ENCODE results near the gene GLTPD2.

Gene GLTPD2

DNA sequence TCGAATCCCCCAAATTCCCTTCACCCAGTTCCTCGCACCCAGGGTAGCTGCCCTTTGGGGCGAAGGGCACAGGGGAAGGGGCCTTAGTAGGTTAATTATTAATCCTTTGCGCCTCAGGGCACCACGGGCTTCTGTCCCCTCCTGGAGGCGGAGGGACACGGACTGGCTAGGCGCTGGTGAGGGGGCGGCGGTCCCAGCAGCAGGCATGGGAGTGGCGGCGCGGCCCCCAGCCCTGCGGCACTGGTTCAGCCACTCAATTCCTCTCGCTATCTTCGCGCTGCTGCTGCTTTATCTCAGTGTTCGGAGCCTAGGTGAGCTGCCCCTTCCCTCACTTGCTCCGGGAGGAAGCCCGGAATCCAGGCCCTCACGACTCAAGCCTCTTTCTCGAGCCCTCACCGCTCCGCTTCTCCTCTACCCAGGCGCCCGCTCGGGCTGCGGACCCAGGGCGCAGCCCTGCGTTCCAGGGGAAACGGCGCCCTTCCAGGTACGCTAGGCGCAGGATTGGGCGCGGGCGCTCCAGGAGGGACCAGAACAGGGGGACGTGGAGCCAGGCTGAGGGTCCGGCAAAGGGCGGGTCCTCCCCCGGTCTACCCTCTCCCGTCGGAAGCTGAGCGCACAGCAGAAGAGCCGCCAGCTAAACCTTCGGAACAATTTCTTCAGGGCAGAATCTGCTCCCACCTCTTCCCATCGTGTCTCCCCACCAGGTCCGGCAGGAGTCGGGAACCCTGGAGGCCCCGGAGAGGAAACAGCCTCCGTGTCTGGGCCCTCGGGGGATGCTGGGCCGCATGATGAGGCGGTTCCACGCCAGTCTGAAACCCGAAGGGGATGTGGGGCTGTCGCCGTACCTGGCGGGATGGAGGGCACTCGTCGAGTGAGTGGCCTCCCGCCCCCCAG, at the start of gene GLTPD2:
GLTPD2 (plus strand) TSS at position 158 of the 894 bp plus-strand sequence; CDS start at position 206, 48 bp downstream.
- no peak for DNase-seq

DNA sequence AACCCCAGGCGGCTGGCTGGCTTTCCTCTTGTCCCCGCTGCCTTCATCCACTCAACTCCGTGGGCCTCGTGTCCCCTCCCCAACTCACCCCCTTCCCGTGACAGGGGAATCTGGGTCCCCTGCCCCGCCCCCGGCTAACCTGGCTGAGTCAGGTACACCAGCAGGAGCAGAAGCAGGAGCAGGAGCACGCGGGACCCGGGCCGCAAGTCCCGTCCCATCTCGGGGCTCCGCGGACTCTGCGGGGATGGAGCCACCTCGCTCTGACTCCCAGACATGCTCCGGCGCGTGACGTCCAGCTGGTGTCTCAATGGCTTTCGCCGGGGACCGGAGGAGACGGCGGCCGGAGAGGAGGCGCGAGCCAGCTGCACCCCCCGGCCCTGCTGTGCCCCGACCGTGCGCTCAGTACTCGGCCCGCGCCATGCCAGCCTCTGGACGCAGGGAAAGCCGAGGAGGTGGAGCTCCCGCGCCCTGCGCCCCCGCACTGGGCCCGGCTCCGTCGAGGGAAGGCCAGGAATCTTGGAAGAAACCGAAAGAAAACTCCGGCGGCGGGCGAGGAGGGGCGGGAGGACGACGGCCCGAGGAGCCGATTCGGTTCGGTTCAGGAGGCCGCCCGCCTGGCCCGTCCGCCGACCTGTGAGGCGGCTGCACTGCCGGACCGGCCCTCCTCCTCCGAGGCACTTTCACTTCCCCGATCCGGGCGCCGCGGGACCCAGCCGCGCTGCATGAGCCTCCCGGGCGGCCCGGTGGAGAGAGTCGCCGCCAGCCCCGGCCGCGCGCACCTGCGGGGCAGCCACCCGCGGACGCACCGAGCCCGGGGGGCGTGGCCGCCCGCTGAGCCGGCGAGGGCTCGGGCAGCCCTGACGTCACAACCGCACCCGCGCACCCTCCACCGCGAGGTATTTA, 49.4 kb upstream of the GLTPD2 start, which contains the start of the genes CXCL16 and ZMYND15:
CXCL16 (minus strand) TSS at position 807 of the 903 bp plus-strand sequence; CDS start at position 218, 589 bp downstream.
ZMYND15 (plus strand) TSS at position 712 of the 903 bp plus-strand sequence. CDS start 716 bp downstream, outside the sequence.
- peak; percentile 35 to 37 for DNase-seq

DNA sequence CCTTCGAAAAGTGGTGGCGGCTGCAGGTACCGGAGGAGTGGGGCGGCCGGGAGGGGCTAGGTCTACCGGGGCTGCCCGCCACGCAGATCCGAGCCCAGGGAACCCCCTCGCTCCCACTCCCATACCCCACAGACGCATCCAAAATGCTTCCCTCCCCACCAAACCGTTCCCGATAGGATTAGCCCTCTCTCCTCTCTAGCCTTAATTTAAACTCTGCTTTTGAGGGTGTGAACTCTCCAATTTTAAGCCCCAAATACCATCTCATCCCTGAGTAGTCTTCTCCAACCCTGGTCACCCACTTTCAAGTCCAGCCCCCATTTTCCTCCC, 48.8 kb upstream of the GLTPD2 start:
- DNase-seq = no peak

DNA sequence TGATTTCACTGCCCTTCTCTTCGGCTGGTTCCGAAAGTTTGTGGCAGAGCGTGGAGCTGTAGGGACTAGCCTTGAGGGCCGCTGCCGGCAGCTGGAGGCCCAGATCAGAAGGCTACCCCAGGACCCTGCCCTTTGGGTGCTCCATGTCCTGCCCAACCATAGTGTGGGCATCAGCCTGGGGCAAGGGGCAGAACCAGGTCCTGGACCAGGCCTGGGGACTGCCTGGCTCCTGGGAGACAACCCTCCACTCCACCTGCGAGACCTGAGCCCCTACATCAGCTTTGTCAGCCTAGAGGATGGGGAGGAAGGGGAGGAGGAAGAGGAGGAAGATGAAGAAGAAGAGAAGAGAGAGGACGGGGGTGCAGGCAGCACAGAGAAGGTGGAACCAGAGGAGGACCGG, 48.2 kb upstream of the GLTPD2 start:
- no peak for DNase-seq

DNA sequence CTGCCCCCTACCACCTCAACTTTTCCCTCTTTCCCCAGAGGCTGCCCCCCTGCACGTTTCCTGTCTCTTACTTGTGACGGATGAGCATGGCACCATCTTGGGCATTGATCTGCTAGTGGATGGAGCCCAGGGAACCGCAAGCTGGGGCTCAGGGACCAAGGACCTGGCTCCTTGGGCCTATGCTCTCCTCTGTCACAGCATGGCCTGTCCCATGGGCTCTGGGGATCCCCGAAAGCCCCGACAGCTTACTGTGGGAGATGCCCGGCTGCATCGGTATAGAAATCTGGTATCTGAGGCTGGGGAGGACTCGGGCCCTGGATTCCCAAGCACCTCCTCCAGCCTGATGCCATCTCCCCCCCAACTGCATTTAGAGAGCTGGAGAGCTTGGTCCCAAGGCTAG, 47.2 kb upstream of the GLTPD2 start:
- DNase-seq = no peak

DNA sequence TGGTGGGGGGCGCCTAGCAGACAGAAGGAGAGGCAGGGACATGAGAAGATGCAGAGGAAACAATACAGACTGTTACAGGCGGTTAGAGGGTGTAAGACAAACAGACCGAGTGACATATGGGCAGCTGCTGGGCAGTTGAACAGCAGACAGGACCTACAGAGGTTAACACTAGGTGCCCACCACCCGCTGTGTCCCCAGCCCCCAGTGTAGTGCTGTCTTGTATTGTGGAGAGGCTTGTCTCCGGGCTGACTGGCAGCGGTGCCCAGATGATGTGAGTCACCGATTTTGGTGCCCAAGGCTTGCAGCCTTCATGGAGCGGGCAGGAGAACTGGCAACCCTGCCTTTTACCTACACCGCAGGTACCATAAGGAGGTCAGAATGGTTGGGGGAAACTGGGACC, 46.6 kb upstream of the GLTPD2 start:
- DNase-seq = no peak

DNA sequence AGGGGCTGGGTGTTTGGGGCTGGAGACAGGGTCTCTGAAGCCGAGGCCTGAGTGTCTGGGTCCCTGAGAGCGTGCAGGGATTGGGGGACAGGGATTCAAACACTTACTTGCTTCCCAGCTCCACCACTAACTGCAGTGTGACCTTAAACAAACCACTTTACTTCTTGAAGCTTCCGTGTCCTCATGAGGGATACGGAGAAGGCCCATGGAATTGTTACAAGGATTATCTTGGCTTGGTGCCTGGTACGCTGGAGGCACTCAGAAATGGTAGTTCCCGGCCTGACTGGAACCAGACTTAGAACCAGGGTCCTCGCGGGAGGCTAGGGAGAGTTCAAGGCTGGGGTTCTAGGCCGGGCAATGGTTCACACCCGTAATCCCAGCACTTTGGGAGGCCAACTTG, 46.1 kb upstream of the GLTPD2 start:
- DNase-seq = no peak

DNA sequence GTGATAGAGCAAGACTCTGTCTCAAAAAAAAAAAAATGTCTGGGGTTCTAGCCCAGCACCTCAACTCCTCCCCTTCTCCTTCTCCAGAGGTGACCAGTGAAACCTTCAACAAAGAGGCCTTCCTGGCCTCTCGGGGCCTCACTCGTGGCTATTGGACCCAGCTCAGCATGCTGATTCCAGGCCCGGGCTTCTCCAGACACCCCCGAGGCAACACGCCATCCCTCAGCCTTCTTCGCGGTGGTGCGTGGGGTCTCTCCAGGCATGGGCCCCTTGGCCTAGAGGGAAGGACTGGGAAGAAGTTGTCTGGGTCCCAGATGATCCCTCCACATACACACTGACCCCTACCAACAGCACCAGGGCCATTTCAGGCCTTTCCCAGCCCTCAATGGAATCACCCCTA, 45.5 kb upstream of the GLTPD2 start:
- no peak for DNase-seq

DNA sequence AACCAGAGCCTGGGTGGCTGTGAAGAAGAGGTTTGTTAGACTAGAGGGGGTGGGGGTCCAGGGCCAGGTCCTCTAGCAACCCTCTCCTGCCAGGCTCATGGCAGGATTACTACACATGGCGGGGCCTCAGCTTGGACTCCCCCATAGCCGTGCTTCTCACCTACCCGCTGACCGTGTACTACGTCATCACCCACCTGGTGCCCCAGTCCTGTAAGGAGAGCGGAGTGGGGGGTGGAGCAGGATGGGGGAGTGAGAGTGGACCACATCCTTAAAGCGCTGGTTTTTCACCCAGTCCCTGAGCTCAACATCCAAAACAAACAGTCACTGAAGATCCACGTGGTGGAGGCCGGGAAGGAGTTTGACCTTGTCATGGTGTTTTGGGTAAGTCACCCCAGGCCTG, 44.9 kb upstream of the GLTPD2 start:
- DNase-seq = no peak

DNA sequence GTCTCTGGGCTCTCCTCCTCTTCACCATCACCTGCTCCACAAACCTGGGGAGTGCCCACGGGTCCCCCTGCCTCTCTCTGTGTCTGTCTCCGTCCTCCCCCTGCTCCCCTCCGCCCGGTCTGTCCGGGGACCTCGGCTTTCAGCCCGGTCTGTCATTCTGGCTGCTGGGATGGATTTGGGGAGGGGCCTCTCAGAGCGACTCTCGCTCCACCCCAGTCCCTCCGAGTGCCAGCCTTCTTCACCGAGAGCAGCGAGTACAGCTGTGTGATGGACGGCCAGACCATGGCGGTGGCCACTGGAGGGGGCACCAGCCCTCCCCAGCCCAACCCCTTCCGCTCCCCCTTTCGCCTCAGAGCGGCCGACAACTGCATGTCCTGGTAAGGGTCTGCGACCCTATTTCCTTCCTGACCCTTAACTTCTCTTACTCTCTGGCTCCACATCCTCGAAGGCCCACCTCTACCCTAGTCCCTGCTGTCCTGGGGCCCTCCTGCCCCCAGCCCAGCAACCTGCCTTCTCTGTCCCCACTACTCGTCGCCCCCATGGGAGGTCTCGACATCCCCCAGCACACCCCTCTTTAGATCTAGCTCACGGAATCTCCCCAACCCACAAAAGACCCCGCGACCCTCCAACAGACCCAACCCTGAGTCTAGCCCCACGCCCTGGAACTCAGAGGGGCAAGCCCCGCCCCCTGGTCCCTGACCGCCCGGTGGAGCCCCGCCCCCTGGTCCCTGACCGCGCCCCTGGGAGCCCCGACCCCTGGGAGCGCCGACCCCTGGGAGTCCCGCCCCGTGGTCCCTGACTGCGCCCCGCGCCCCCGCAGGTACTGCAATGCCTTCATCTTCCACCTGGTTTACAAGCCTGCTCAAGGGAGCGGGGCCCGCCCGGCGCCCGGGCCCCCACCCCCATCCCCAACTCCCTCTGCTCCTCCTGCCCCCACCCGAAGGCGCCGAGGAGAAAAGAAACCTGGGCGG, 43.5 kb upstream of the GLTPD2 start:
- DNase-seq = no peak

DNA sequence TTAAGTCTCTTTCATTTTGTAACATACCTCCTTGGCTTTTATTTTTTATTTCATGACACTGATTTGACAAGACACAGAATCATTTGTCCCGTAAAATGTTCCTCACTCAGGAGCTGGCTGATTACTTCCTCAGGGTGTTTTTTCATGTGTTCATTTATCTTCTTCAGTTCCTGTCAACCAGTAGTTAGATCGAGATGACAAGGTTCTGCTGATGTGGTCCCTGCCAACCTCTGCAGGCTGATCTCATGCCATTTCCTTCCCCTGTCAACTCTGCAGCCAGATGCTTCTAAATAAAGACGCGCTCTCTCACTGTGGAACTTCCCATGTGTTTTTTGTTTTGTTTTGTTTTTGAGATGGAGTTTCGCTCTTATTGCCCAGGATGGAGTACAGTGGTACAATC, 40.9 kb upstream of the GLTPD2 start:
- DNase-seq = no peak

DNA sequence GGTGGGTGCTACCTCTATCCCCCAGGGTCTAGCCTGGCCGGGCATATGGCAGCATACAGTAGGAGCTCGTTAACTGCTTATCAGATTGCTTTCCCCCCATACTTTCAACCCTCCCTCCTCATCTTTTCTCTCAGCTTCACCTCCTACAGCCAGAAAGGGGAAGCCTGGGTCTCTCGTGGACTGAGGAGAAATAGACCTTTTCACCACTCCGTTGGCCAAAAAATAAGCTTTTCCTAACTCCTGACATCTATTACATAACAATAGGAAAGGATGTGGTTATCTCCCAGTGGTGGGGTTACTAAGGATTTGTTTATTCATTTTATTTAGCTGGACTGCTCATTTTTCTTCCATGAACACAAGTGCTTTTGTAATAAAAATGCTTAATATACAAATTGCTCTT, 40.1 kb upstream of the GLTPD2 start:
- DNase-seq = no peak

DNA sequence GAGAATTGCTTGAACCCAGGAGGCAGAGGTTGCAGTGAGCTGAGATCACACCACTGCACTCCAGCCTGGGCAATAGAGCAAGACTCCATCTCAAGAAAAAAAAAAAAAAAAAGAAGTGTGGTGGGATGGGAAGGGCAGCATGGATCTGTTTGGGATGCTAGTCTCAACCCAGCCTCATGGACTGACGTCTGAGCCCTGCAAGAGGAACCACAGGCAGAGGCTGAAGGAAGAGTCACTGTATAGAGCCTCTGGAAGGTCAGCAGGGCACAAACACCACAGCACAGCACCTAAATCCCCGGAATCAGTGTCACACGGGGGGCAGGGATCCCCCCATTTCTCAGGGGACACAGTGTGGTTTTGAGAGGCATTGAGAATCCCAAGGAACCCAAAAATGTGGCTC, 38.2 kb upstream of the GLTPD2 start:
- no peak for DNase-seq

DNA sequence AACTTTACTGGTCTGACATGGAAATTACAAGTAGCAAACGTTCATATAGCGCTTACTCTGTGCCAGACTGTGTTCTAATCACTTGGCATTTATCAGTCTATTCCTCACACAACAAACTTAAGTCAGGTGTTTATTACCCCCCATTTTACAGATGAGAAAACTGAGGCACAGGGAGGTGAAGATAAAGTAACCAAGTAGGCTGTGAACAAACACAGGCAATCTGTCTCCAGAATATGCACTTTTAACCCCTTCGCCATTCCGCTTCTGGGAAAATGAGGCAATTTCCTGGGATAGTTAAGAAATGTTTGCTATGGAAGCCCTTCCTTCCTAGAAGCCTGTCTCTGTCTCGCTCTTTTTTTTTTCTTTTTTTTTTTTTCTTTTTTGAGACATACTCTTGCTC, 36.8 kb upstream of the GLTPD2 start:
- no peak for DNase-seq

DNA sequence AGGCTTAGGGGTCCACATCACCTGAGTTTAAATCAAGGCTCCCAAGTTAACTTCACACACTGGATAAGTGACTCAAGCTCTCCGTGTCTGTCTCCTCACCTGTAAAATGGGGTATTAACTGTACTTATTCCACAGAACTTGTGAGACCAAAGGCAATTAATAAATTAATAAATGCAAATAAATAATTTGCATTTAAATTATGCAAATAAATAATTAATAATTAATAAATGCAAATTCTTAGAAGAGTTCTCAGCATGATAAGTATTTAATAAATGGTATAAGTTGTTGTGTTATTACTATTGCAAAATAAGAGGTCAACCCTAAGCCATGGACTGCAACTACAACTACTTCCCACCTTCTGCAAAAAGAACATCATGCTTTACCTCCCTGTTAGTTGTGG, 35.4 kb upstream of the GLTPD2 start:
- no peak for DNase-seq

DNA sequence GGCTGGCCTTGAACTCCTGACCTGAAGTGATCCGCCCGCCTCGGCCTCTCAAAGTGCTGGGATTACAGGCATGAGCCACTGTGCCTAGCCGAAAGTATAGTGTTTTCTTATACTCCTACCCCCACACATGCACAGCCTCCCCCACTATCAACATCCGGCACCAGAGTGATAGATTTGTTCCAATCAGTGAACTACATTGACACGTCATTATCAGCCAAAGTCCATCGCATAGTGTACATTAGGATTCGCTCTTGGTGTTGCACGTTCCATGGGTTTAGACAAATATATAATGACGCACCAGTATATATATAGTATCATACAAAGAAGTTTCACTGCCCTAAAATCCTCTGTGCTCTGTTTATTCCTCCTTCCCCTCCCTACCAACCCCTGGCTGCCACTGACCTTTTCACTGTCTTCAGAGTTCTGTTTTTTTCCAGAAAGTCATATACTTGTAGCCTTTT, 29.0 kb upstream of the GLTPD2 start:
- no peak for DNase-seq

DNA sequence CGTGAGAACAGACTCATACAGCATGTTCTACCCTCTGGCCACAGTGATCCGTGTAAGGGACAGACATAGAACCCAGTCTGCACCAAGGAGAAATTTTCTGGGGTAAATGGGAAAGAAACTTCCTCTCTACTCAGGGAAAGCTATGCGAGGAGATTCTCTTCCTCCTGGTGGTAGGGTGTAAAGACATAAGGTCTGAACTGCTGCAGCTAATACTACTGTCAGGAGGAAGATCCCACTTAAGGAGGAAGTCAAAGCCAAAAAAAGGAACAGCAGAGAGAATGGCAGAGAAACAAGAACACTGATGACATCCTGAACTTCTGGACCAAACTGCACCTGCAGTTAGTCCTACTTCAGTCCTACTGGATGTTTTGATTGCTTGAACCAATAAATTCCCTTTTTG, 24.2 kb upstream of the GLTPD2 start:
- DNase-seq = no peak

DNA sequence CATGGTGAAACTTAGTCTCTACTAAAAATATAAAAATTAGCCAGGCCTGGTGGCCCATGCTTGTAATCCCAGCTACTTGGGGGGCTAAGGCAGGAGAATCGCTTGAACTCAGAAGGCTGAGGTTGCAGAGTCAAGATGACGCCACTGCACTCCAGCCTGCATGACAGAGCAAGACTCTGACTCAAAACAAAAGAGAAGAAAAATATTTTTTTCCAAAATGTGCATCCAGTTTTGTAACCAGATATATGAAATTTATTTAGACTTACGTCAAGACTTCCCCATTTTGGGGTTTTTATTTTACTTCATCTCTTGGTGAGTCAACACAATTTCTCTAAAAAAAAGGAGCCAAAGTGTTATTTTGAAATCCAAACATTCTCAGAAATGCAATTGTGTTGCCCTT, 22.6 kb upstream of the GLTPD2 start:
- no peak for DNase-seq

DNA sequence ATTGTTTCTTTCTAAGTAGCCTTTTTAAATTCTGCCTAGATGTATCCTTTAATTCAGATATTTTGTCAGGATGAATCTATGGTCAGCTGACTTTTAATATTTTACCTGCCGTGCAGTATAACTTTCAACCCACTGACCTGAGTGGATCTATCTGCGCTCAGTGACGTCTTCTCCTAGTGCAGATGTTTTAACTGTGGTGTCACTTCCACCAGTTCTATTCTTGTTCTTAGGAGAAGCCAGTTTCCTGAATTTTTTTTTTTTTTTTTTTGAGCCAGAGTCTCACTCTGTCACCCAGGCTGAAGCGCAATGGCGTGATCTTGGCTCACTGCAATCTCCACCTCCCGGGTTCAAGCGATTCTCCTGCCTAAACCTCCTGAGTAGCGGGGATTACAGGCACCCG, 22.0 kb upstream of the GLTPD2 start:
- DNase-seq = no peak

DNA sequence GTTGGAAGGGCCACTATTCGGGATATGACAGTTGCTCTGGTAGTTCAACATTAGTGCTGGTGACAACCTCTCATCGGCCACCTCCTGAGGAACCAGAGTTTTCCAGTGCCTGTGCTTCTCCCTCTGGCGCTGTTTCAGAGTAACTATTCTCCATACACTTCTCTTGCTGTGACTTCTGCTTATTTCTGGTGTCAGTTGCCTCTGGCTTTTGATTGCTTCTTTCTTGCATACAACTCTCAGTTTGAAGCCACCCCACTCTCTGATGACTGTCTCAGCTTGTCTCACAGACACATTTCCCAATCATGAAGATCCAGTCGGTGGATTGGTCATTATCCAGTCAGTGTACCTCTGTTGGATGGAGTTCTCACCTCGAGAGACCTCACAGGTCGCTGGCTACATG, 20.5 kb upstream of the GLTPD2 start:
- DNase-seq = no peak

DNA sequence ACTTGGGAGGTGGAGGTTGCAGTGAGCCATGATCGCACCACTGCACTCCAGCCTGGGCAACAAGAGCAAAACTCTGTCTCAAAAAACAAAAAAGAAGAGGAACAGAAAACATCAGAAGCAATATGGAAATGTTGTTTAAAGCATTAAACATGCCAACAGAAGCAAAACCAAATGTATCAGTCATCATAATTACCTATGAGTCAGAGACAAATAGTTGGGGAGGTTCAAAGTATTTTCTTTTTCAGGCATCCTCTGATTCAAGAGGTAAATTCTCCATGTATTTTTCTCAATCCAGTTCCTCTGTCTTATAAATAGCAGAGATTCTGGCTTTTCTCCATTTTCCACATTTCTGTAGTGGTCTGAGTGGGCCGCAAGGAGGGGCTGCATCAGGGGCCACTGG, 19.1 kb upstream of the GLTPD2 start:
- no peak for DNase-seq

DNA sequence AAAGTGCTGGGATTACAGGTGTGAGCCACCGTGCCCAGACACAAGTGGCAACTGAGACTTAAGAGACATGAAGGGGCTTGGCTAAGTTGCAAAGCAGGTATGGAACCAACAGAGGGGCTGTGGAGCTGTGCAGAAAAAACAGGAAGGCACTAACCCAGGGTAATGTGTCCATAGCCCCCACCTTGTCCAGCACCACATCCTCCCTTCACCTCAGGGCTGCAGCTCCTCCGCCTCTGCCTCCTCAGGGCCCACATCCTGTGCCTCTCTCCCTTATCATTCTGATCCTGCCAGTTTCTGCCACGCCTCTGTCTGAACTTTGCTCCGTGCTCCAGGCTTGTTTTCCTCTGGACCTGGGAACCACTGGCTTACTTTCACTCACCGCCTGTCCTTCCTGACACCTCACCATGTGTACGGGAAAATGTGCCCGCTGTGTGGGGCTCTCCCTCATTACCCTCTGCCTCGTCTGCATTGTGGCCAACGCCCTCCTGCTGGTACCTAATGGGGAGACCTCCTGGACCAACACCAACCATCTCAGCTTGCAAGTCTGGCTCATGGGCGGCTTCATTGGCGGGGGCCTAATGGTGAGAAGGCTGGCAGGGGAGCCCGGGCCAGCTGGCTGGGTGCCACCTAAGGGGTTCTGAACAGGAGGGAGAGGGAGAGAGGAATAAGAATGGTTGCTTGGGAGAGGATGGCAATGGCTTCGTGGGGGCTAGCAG, 17.1 kb upstream of the GLTPD2 start, which contains the start of gene TM4SF5:
TM4SF5 (plus strand) TSS at position 368 of the 716 bp plus-strand sequence; CDS start at position 405, 37 bp downstream.
- DNase-seq = no peak

All from stimulated activated CD4-positive, alpha-beta T cell treated with anti-CD3 and anti-CD28 coated beads, Interleukin-2, amount 100 ng/mL, for 48 hours (primary cell).